Nucleus accumbens (tissue), 56 donors: ENCODE results near the gene C16orf95.
"Not testable (repeated sequence)": the region's sequence is repeated elsewhere in the genome, so short reads cannot be mapped to it uniquely, and the experiment has no call there.

Experiments
- DNase-seq, 56 donors: peaks; one replicate each; lab custom pipeline; 2025; lab: John Stamatoyannopoulos, UW

Gene C16orf95

GRCh38 chr16:87259431-87259830 is 57.8 kb downstream of the C16orf95 start:
- DNase-seq, result no peak

- DNase-seq, result not testable (repeated sequence)
Measured at GRCh38 chr16:87258653-87259052, 58.5 kb downstream of the C16orf95 start.

GRCh38 chr16:87255866-87256265 is 61.3 kb downstream of the C16orf95 start:
- DNase-seq, result no peak

GRCh38 chr16:87254734-87255133 is 62.5 kb downstream of the C16orf95 start:
- no peak for DNase-seq

- DNase-seq, result no peak
Measured at GRCh38 chr16:87254296-87254695, 62.9 kb downstream of the C16orf95 start.

- no peak for DNase-seq
Measured at GRCh38 chr16:87253536-87253935, 63.7 kb downstream of the C16orf95 start.
